ENCODE measurements around the gene TAAR1. TPM values are rescaled to one million over a fixed set of nuclear protein-coding genes. Genes with fewer than 3 reads are reported as not detected.
"Not testable (repeated sequence)": the region's sequence is repeated elsewhere in the genome, so short reads cannot be mapped to it uniquely, and the experiment has no call there.

Gene TAAR1
- total and polyA plus RNA-seq, 2 donors (not counting 3 experiments of a cell fraction or from before 2014, with no cell fraction given): not detected

DNA sequence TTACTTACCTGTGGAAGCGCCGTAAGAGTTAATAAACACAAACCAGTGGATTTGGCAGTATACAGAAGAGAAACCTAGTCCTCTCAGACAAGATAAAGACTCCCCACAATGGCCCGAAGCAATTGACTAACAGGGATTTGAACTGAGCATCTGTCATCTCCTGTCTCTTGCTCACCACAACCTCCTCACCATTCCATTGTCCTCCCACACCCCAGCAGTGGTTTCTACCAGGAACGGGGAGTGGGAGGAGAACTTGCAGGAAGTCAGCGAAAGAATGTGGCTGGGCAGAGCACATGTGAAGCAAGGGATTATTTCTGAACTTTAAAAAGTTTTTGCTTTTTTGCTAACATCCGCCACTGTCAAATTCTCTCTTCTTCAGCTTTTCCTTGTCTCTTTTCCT, 24.6 kb upstream of the TAAR1 start:
- no peak for FAIRE-seq
- H3K4me2 ChIP-seq (ENCODE audit: insufficient read depth, low read length): no peak overlapping the region

DNA sequence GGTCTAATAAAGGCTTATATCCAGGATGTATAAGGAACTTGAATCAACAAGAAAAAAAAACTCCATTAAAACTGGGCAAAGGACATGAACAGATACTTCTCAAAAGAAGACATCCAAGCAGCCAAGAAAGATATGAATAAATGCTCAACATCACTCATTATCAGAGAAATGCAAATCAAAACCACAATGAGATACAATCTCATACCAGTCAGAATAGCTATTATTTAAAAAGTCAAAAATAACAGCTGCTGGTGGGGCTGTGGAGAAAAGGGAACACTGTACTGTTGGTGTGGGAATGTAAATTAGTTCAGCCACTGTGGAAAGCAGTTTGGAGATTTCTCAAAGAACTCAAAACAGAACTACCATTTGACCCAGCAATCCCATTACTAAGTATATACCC, 20.1 kb upstream of the TAAR1 start:
- CTCF ChIA-PET: interaction anchor here (1.2 kb wide), 1 partner anchor 9 kb away, joined by 3 read pairs; no protein-coding TSS in a partner anchor

More for the DNA sequence above, 24.6 kb upstream of the TAAR1 start:
- Histone ChIP-seq H3K79me2 (ENCODE audit: control insufficient read depth, insufficient read depth, low read length) (no peaks in the 10 kb centered on the region), H3K27ac (ENCODE audit: insufficient read depth, low read depth, low read length) (no peak overlapping the region), H3K9ac (replicated peaks; ENCODE audit: extremely low read depth, insufficient read depth, low read length) (no peak overlapping the region), H3K36me3 (ENCODE audit: control insufficient read depth in 2 of 2, extremely low read depth in 1 of 2, insufficient read depth in 2 of 2, low read length in 2 of 2) (no peaks in the 10 kb centered on the region), H4K20me1 (replicated peaks; ENCODE audit: control insufficient read depth, extremely low read depth, insufficient read depth, low read length) (no peaks in the 10 kb centered on the region), H3K9me1 (replicated peaks; ENCODE audit: control insufficient read depth, extremely low read depth, insufficient read depth, low read length) (no peaks in the 10 kb centered on the region), H3K9me3 (replicated peaks; ENCODE audit: control insufficient read depth, insufficient read depth, low read length) (no peaks in the 10 kb centered on the region), H3K4me3 (replicated peaks in 1 of 3; ENCODE audit: insufficient read depth in 1 of 3, low read depth in 1 of 3, low read length in 3 of 3) (no peak overlapping the region), H2AFZ (ENCODE audit: low read depth, low read length) (no peak overlapping the region), H3K4me1 (ENCODE audit: control insufficient read depth, extremely low read depth, insufficient read depth, low read length) (no peaks in the 10 kb centered on the region), H3K27me3 (ENCODE audit: control insufficient read depth in 2 of 2, insufficient read depth in 2 of 2, low read length in 2 of 2) (peaks cover 0 to 5% of the 10 kb centered on the region in 2 experiments)
- no peak for DNase-seq (ENCODE audit: low read depth, low spot score)
- TF ChIP-seq GATA2 (IDR thresholded peaks at IDR 0.05; ENCODE audit: insufficient read depth, insufficient read length, low read depth, low read length): no peak
- no peak for TF ChIP-seq FOS (IDR thresholded peaks at IDR 0.05; ENCODE audit: borderline replicate concordance, insufficient read depth, low read length)
- TF ChIP-seq, protein P1, sequence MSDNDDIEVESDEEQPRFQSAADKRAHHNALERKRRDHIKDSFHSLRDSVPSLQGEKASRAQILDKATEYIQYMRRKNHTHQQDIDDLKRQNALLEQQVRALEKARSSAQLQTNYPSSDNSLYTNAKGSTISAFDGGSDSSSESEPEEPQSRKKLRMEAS (IDR thresholded peaks at IDR 0.05; ENCODE audit: insufficient read depth, insufficient read length): no peak
- no peak for TF ChIP-seq JUN (IDR thresholded peaks at IDR 0.05; ENCODE audit: borderline replicate concordance, insufficient read depth, insufficient read length, low read depth)
- no peak for TF ChIP-seq POLR2A (IDR thresholded peaks at IDR 0.05; ENCODE audit: low read depth, low read length)
- TF ChIP-seq POLR2AphosphoS5 (IDR thresholded peaks at IDR 0.05; ENCODE audit: insufficient read depth, low read depth, low read length): no peak
- TF ChIP-seq MYC (IDR thresholded peaks at IDR 0.05; ENCODE audit: low read depth, low read length): no peak
- TF ChIP-seq, protein P2, sequence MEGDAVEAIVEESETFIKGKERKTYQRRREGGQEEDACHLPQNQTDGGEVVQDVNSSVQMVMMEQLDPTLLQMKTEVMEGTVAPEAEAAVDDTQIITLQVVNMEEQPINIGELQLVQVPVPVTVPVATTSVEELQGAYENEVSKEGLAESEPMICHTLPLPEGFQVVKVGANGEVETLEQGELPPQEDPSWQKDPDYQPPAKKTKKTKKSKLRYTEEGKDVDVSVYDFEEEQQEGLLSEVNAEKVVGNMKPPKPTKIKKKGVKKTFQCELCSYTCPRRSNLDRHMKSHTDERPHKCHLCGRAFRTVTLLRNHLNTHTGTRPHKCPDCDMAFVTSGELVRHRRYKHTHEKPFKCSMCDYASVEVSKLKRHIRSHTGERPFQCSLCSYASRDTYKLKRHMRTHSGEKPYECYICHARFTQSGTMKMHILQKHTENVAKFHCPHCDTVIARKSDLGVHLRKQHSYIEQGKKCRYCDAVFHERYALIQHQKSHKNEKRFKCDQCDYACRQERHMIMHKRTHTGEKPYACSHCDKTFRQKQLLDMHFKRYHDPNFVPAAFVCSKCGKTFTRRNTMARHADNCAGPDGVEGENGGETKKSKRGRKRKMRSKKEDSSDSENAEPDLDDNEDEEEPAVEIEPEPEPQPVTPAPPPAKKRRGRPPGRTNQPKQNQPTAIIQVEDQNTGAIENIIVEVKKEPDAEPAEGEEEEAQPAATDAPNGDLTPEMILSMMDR (IDR thresholded peaks at IDR 0.05; ENCODE audit: extremely low read depth in 1 of 2, insufficient read depth in 1 of 2, low read depth in 1 of 2, low read length in 2 of 2): no peak
- no peak for TF ChIP-seq EZH2 (IDR thresholded peaks at IDR 0.05; ENCODE audit: borderline replicate concordance, low read depth, low read length, severe bottlenecking)
- dilution Hi-C loops (cut with MboI; ENCODE audit: extremely low pct_ligation_motif_present, low sequenced_read_pairs): no loop called here
- ChIA-PET CTCF (no interaction called here), POLR2A (no interaction called here)
- BruUV-seq (replicated peaks): no TSS peak
- intact Hi-C loops (cut with micrococcal nuclease): loop anchor here (1.0 kb wide), 1 partner anchor 39 kb away; no protein-coding TSS in a partner anchor

More for the DNA sequence above, 20.1 kb upstream of the TAAR1 start:
- dilution Hi-C loops (cut with MboI; ENCODE audit: extremely low pct_ligation_motif_present, low sequenced_read_pairs); H3K36me3 ChIP-seq (ENCODE audit: control insufficient read depth in 2 of 2, extremely low read depth in 1 of 2, insufficient read depth in 2 of 2, low read length in 2 of 2); H3K9me1 ChIP-seq (replicated peaks; ENCODE audit: control insufficient read depth, extremely low read depth, insufficient read depth, low read length); POLR2A ChIA-PET; H3K9ac ChIP-seq (replicated peaks; ENCODE audit: extremely low read depth, insufficient read depth, low read length); H3K4me2 ChIP-seq (ENCODE audit: insufficient read depth, low read length); H3K4me3 ChIP-seq (replicated peaks in 1 of 3; ENCODE audit: insufficient read depth in 1 of 3, low read depth in 1 of 3, low read length in 3 of 3); BruUV-seq (replicated peaks); intact Hi-C loops (cut with micrococcal nuclease); H3K9me3 ChIP-seq (replicated peaks; ENCODE audit: control insufficient read depth, insufficient read depth, low read length); H3K27me3 ChIP-seq (ENCODE audit: control insufficient read depth in 2 of 2, insufficient read depth in 2 of 2, low read length in 2 of 2); H3K79me2 ChIP-seq (ENCODE audit: control insufficient read depth, insufficient read depth, low read length); H4K20me1 ChIP-seq (replicated peaks; ENCODE audit: control insufficient read depth, extremely low read depth, insufficient read depth, low read length); FAIRE-seq; H3K4me1 ChIP-seq (ENCODE audit: control insufficient read depth, extremely low read depth, insufficient read depth, low read length); H3K27ac ChIP-seq (ENCODE audit: insufficient read depth, low read depth, low read length); DNase-seq (ENCODE audit: low read depth, low spot score); H2AFZ ChIP-seq (ENCODE audit: low read depth, low read length): not testable (repeated sequence)
